Measurements from ENCODE around the gene YBX1.

The YBX1 gene

GRCh38 chr1:42657981-42658876 lies 24.0 kb upstream of the YBX1 start, which contains the start of gene PPIH (continued):
- TF ChIP-seq KLF9 (tag by site-specific recombination; IDR thresholded peaks at IDR 0.05; ENCODE audit: low read depth) (peak; percentile 46; the same call in 1 of the 2 replicates), ZNF10 (tag by site-specific recombination; IDR thresholded peaks at IDR 0.05) (no peak), PRDM6 (tag by site-specific recombination; IDR thresholded peaks at IDR 0.05) (no peak), ELK4 (IDR thresholded peaks at IDR 0.05; ENCODE audit: borderline replicate concordance, low read depth, low read length) (no peak), MZF1 (tag by site-specific recombination; IDR thresholded peaks at IDR 0.05; ENCODE audit: borderline replicate concordance) (no peak), GLIS2 (tag by site-specific recombination; IDR thresholded peaks at IDR 0.05) (peak; percentile 26; the same call in 1 of the 2 replicates), ZNF24 (tag by site-specific recombination; IDR thresholded peaks at IDR 0.05) (0 out of 2 replicates have a peak, but pooled peaks have one; percentile 27), ZNF548 (tag by site-specific recombination; IDR thresholded peaks at IDR 0.05) (no peak), ZNF518A (tag by site-specific recombination; conservative IDR thresholded peaks at IDR 0.05; ENCODE audit: low read depth) (peak; percentile 98), ZNF341 (tag by site-specific recombination; IDR thresholded peaks at IDR 0.05; ENCODE audit: low read depth) (peak; percentile 44; the same call in 1 of the 2 replicates), MYNN (tag by site-specific recombination; IDR thresholded peaks at IDR 0.05; ENCODE audit: borderline replicate concordance) (no peak), ZNF561 (tag by site-specific recombination; IDR thresholded peaks at IDR 0.05; ENCODE audit: borderline replicate concordance) (peak; percentile 76), ZBTB44 (tag by site-specific recombination; IDR thresholded peaks at IDR 0.05) (no peak)

GRCh38 chr1:42658877-42659337 lies 23.3 kb upstream of the YBX1 start:
- H3K27ac ChIP-seq (ENCODE audit: extremely low read depth, low read depth, low read length): peak overlapping the region; percentile 67; the same call in 1 of the 2 replicates
- POLR2A ChIA-PET: interaction anchor here (1.5 to 2.4 kb wide), 3 partner anchors 12 to 108 kb away, joined by 5 to 23 read pairs (median 17); partner anchors contain the start of genes C1orf50, P3H1 and YBX1
- H3K9me3 ChIP-seq (ENCODE audit: control insufficient read depth, insufficient read depth, low read depth, low read length): no peaks in the 10 kb centered on the region
- peaks cover 31 to 46% of the 10 kb centered on the region in 2 experiments for H3K36me3 ChIP-seq (ENCODE audit: control insufficient read depth in 2 of 2, insufficient read depth in 1 of 2, low read length in 2 of 2)
- CTCF ChIA-PET: interaction anchor here (1.0 kb wide), 1 partner anchor 81 kb away, joined by 3 read pairs; no protein-coding TSS in a partner anchor
- peak overlapping the region; percentile 74 for H3K4me3 ChIP-seq (ENCODE audit: low read depth, low read length)
- H3K4me1 ChIP-seq (ENCODE audit: control insufficient read depth, insufficient read depth, low read length): no peaks in the 10 kb centered on the region
- TF ChIP-seq PRDM10 (tag by site-specific recombination; IDR thresholded peaks at IDR 0.05) (0 out of 2 replicates have a peak, but pooled peaks have one; percentile 4), ZNF530 (tag by site-specific recombination; IDR thresholded peaks at IDR 0.05; ENCODE audit: low read depth) (no peak), ZNF10 (tag by site-specific recombination; IDR thresholded peaks at IDR 0.05) (no peak), ZNF433 (tag by site-specific recombination; IDR thresholded peaks at IDR 0.05; ENCODE audit: low read depth) (no peak), ZNF311 (tag by site-specific recombination; IDR thresholded peaks at IDR 0.05; ENCODE audit: borderline replicate concordance) (no peak), ZNF513 (tag by site-specific recombination; IDR thresholded peaks at IDR 0.05) (no peak)

Measured in HEK293 (cell line).